Ammon's horn (tissue), 1 donor: Measurements from ENCODE around the gene SIGLEC14.
A peak's percentile ranks its signal among the peaks of the same experiment; 100 is the strongest.
"Not testable (repeated sequence)": the region's sequence is repeated elsewhere in the genome, so short reads cannot be mapped to it uniquely, and the experiment has no call there.

Experiments
- DNase-seq: peaks from one replicate; pipeline ENCODE4 v3.0.0-alpha.2; 2016; ENCODE audit warnings: low spot score

SIGLEC14 gene

GRCh38 chr19:51675911-51676565 lies 29.4 kb upstream of the SIGLEC14 start:
- peak; percentile 33 for DNase-seq

DNA sequence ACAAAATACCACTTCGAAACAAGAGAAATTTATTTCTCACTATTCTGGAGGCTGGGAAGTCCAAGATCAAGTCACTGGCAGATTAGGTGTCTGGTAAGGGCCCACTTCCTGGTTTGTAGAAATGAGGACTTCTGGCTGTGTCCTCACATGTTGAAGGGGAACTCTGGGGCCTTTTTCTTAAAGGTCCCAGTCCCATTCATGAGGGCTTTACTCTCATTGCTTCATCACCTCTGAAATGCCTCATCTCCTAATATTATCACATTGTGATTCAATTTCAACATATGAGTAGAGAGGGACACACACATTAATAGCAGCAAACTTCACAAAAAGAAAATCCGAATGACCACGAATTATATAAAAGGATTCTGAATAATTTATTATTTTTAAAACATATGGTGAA lies 21.6 kb upstream of the SIGLEC14 start:
- DNase-seq = no peak

- DNase-seq = no peak
Measured at GRCh38 chr19:51664997-51665396, 18.4 kb upstream of the SIGLEC14 start.

- DNase-seq = no peak
Measured at GRCh38 chr19:51664131-51664530, 17.5 kb upstream of the SIGLEC14 start.

DNA sequence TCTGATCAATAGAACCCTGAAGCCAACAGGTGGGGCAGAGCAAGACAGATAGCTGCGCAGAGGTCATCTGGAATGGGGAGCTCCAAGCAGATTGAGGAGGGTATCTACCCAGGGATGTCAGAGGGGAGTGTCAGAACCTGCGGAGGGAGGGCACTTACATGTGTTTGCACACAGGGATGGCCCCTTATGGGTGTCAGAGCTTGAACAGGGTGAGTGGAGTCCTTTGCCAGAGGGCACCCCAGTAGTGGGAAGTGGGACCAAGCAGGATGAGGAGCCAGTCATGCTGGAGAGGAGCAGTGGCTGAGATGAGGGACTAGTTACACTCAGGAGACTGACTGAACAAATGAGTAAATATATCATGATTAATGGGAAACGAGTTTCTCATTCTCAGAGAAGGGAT lies 17.0 kb upstream of the SIGLEC14 start:
- DNase-seq = no peak

- DNase-seq = peak; percentile 90
Measured at GRCh38 chr19:51660975-51661600, 14.5 kb upstream of the SIGLEC14 start.

- DNase-seq = no peak
Measured at GRCh38 chr19:51654783-51655182, 8.2 kb upstream of the SIGLEC14 start.

DNA sequence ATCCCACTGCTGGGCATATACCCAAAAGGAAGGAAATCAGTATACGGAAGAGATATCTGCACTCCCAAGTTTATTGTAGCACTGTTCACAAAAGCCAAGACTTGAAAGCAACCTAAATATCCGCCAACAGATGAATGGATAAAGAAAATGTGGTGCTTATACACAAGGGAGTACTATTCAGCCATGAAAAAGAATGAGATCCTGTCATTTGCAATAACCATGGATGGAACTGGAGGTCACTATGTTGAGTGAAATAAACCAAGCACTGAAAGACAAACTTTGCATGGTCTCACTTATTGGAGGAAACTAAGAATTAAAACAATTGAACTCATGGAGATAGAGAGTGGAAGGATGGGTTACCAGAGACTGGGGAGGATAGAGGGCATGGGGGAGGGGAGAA lies 6.5 kb upstream of the SIGLEC14 start:
- DNase-seq = no peak

DNA sequence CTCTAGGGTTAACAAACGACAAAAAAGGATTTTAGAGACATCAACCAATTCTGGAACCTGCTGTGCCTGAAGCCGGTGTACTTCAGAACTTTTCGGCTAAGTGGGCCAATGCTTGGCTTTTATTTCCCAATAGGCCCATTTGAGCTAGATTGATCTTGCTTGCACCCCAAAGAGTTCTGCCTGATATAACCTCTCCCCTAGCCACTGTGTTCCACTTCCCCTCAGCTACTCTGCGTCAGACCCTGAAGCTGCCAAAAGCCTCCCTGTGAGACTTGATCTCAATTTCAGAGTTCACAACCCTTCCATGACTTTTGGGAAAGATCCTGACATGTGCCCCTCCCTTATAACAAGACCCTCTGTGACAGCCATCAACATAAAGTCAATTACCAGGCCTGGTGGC lies 5.6 kb upstream of the SIGLEC14 start:
- DNase-seq = no peak

DNA sequence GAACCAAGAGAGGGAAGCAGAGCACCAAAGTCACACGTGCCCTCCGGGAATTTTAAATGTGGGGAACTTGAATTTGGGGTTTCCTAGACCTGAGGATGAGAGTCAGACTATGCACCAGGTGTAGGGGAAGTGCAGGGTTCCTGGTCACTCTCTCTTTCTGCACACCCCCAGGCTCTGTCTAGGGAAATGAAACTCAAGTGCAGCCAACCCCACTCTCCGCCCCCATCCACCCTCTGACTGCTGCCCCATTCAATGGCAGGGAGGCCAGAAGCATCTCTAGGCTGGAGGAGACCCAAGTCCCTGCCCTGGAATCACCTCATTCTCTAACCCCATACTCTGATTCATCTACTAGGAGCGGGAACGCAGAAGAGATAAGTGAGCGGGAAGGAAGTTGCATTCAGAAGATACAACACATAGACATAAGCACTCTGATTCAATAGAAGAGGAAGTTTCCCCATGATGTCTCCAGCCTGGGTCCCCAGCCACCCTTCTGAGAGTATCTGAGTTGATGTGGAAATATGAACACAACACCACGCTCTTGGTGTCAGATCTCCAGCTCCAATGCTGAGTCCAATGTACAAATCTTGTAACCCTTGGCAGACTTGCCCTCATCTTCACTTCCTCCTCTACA lies 4.7 kb upstream of the SIGLEC14 start:
- DNase-seq = peak; percentile 47

DNA sequence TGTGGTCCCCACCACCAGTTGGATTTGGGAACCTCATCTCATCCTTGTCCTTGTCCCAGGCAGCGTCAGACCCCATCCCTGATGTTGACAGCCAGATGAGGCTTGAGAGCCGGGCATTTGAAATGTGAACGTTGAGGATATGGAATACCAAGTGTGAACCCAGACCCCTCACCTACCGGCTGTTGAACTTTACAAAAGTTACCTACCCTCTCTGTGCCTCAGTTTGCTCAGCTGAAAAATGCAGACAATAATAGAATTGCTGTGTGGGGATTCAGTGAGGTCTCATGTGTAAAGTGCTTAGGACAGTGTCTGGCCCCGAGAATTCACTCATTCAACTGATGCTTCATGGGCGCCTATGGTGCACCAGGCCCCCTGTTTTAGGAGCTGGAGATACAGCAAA lies 693 bp upstream of the SIGLEC14 start:
- no peak for DNase-seq

DNA sequence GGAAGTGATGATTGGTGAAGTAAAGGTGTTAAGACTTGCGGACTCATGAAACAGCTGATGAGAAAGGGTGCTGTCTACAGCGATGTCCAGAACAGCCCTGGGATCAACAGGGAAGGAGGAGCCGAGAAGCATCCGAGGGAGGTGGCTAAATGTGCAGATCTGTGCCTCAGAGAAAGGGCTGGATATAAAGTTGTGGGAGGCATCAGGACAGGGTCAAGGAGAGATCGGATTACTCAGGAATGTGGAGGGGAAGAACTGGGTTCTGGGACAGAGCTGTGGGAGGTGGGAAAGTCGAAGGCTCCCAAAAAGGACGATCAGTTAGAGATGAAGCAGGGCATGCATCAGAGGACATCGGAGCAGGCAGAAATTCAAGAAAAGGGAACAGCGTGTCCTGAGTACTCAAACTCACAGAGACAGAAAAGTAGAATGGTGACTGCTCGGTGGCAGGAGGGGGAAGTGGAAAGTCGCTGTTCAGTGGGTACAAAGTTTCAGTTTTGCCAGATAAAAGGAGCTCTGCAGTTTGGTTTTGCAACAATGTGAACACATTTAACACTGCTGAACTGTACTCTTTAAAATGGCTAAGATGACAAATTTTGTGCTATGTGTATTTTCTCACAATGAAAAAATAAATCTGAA lies 1.9 kb downstream of the SIGLEC14 start:
- DNase-seq = peak; percentile 57

DNA sequence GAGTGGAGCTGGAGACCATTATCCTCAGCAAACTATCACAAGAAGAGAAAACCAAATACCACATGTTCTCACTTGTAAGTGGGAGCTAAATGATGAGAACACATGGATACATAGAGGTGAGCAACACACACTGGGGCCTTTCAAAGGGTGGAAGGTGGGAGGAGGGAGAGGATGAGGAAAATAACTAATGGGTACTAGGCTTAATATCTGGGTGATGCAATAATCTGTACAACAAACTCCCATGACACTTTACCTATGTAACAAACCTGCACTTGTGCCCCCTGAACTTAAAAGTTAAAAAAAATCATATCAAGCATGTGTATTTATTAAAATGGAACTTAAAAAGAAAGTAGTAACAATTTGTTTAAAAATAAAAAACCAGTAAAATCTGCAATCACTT lies 5.0 kb downstream of the SIGLEC14 start:
- DNase-seq = no peak

DNA sequence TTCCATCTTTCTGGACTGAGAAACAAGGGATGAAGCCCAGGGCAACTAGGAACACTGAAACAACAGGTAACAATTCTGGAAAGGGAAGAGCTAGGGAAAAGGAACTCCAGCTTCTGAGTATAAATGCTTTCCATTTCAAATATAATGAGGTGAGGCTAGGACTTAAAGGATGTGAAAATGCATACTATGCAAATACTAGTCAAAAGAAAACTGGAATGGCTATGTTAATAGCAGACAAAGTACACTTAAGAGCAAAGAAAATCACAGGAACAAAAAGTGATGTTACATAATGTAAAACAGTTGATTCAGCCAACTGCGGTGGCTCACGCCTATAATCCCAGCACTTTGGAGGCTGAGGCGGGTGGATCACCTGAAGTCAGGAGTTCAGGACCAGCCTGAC lies 6.2 kb downstream of the SIGLEC14 start:
- no peak for DNase-seq

DNA sequence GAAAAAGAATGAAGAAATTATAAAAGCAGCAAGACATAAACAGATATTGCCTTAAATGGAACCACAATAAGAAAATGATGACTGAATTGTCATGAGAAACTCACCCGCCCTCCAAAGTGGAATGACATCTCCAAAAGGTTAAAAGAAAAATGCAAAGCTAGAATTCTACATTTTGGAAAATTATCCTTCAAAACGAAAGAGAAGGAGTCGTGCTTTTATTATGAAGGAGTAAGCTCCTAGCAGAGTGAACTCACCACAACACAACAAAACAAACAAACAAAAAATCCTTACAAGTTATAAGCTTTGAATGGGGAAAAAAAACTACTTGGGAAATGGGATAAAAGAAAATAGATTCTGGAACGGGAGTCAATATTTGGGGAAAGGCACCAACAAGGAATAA lies 6.7 kb downstream of the SIGLEC14 start:
- DNase-seq = no peak

DNA sequence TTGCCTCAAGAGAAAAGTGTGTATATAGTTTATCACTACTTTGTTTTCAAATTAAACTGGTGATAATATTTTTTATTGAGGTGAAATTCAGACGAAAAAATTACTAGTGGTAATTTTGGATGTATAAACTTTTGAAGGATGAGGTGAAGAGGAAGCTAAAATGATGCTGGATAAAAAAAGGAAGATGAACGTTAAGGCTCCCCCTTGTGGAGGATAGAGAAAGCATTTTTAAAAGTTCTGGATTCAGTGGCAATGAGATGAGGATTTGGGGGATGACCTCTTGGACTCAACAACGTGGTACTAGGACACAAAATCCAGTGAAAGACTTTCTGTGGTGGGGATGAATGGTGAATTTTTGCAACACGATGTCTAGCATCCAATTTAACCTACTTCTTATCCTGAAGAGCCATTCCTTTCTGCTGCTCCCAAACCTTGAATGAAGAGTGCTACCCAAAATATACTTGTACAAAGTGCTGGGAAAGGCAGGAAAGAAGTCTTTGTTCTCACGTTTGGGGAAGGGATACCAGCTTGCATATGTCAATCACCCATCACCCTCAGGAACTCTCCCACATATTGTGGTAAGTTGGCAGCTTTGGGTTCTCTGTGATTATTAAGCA lies 9.2 kb downstream of the SIGLEC14 start:
- no peak for DNase-seq

- DNase-seq = no peak
Measured at GRCh38 chr19:51632126-51632525, 14.5 kb downstream of the SIGLEC14 start.

GRCh38 chr19:51630315-51630714 lies 16.3 kb downstream of the SIGLEC14 start, which contains the start of gene SIGLEC5:
Gene SIGLEC5, minus strand, starts transcription at chr19:51630401. Its CDS starts 66 bp downstream, at chr19:51630335.
- DNase-seq = not testable (repeated sequence)

DNA sequence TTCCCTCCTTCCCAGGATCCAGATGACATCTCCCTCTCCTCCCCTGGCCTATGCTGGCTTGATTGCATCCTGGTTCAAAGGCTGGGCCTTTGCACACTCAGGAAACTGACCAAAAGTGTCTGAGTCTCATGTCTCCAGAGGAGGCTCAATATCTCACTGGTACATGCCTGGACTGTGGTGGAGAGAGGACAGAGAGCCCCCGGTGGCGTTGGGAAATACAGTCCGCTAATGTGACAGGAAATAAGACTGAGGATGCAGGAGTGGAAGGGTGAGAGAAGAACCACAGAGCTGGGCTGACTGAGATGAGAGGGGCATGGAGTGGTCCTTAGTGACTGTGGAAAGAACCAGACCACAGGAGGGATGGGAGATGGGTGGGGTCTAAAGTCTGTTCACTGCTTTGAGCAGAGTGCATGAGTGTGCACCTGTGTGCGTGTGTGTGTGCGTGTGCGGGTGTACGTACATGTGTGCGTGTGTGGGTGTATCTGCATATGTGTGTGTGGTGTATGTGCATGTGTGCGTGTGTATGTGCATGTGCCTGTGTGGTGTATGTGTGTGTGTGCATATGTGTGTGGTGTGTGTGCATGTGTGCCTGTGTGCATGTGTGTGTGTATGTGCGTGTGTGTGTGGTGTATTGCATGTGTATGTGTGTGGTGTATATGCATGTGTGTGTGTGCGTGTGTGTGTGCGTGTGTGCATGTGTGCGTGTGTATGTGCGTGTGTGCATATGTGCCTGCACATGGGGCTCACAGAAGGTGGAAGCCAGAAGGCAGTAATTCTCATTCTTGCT lies 18.3 kb downstream of the SIGLEC14 start:
- no peak for DNase-seq

DNA sequence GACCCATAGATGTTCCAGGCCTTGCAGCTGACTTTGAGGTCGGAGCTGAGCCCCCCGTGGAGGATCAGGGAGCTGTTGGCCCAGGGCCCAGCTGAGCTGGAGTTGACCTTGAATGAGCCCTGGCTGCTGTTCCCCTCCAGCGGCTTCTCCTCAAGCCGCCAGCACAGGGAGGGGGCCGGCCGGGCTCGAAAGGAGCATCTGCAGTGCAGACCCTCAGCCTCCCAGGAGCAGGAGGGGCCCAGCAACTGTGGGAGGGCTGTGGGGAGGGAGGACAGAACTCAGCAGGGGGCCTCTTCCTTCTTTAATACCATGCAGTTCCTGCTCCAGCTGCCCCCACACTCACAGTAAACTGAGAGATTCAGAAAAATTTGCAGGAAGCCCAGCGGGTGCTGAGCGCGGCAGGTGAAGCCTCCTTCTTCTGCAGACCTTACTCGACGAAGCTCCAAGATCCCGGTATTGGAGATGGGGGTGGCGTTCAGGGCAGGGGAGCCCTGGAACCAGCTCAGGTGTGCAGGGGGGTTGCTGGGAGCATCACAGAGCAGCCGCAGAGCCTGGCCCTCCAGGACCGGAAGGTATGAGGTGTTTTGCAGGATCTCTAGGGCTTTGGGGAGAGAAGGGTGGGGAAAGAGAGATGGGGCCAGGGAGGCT lies 19.0 kb downstream of the SIGLEC14 start:
- no peak for DNase-seq

GRCh38 chr19:51626675-51627074 lies 19.9 kb downstream of the SIGLEC14 start:
- DNase-seq = no peak
